ENCODE measurements around the gene TBCD. TPM values are rescaled to one million over a fixed set of nuclear protein-coding genes. Genes with fewer than 3 reads are reported as not detected.

Gene TBCD
- total RNA-seq, 1 donor from 2014 or later: 59.8 TPM

GRCh38 chr17:82901856-82902255 is 150.0 kb downstream of the TBCD start:
- Mint-ChIP-seq H3K9me3 (ENCODE audit: low read depth) (no peaks in the 10 kb centered on the region), H3K4me1 (ENCODE audit: low read depth) (peaks cover 22% of the 10 kb centered on the region), H3K36me3 (ENCODE audit: low read depth) (peaks cover 8% of the 10 kb centered on the region), H3K4me3 (ENCODE audit: unreplicated experiment) (no peak overlapping the region), H3K27ac (ENCODE audit: unreplicated experiment) (peak overlapping the region; percentile 2), H3K27me3 (ENCODE audit: low read depth) (no peaks in the 10 kb centered on the region)
- DNase-seq (ENCODE audit: low spot score): no peak
- TF ChIP-seq CTCF (IDR thresholded peaks at IDR 0.05): no peak

- no peaks in the 10 kb centered on the region for H3K27me3 Mint-ChIP-seq (ENCODE audit: low read depth)
- H3K4me3 Mint-ChIP-seq (ENCODE audit: unreplicated experiment): no peak overlapping the region
- DNase-seq (ENCODE audit: low spot score): no peak
- TF ChIP-seq CTCF (IDR thresholded peaks at IDR 0.05): no peak
- peaks cover 9% of the 10 kb centered on the region for H3K36me3 Mint-ChIP-seq (ENCODE audit: low read depth)
- no peak overlapping the region for H3K27ac Mint-ChIP-seq (ENCODE audit: unreplicated experiment)
- H3K9me3 Mint-ChIP-seq (ENCODE audit: low read depth): no peaks in the 10 kb centered on the region
- peaks cover 22% of the 10 kb centered on the region for H3K4me1 Mint-ChIP-seq (ENCODE audit: low read depth)
Observed at GRCh38 chr17:82902972-82903874, 151.4 kb downstream of the TBCD start.

- Mint-ChIP-seq H3K4me1 (ENCODE audit: low read depth) (peaks cover 18% of the 10 kb centered on the region), H3K36me3 (ENCODE audit: low read depth) (peaks cover 8% of the 10 kb centered on the region), H3K4me3 (ENCODE audit: unreplicated experiment) (no peak overlapping the region), H3K27ac (ENCODE audit: unreplicated experiment) (no peak overlapping the region), H3K27me3 (ENCODE audit: low read depth) (no peaks in the 10 kb centered on the region), H3K9me3 (ENCODE audit: low read depth) (no peaks in the 10 kb centered on the region)
- TF ChIP-seq CTCF (IDR thresholded peaks at IDR 0.05): no peak
- DNase-seq (ENCODE audit: low spot score): peak; percentile 91
Observed at GRCh38 chr17:82905130-82905529, 153.3 kb downstream of the TBCD start.

GRCh38 chr17:82907797-82908542 is 156.1 kb downstream of the TBCD start:
- Mint-ChIP-seq H3K36me3 (ENCODE audit: low read depth) (peaks cover 7% of the 10 kb centered on the region), H3K27ac (ENCODE audit: unreplicated experiment) (no peak overlapping the region), H3K9me3 (ENCODE audit: low read depth) (no peaks in the 10 kb centered on the region), H3K4me1 (ENCODE audit: low read depth) (no peaks in the 10 kb centered on the region), H3K27me3 (ENCODE audit: low read depth) (no peaks in the 10 kb centered on the region), H3K4me3 (ENCODE audit: unreplicated experiment) (no peak overlapping the region)
- DNase-seq (ENCODE audit: low spot score): no peak
- TF ChIP-seq CTCF (IDR thresholded peaks at IDR 0.05): no peak

- H3K36me3 Mint-ChIP-seq (ENCODE audit: low read depth): peaks cover 8% of the 10 kb centered on the region
- no peaks in the 10 kb centered on the region for H3K4me1 Mint-ChIP-seq (ENCODE audit: low read depth)
- no peak overlapping the region for H3K27ac Mint-ChIP-seq (ENCODE audit: unreplicated experiment)
- no peaks in the 10 kb centered on the region for H3K9me3 Mint-ChIP-seq (ENCODE audit: low read depth)
- H3K27me3 Mint-ChIP-seq (ENCODE audit: low read depth): no peaks in the 10 kb centered on the region
- DNase-seq (ENCODE audit: low spot score): no peak
- H3K4me3 Mint-ChIP-seq (ENCODE audit: unreplicated experiment): no peak overlapping the region
- no peak for TF ChIP-seq CTCF (IDR thresholded peaks at IDR 0.05)
Observed at GRCh38 chr17:82908543-82909160, 156.8 kb downstream of the TBCD start.
